Measurements from ENCODE around the gene TOR4A.

The TOR4A gene

GRCh38 chr9:137293094-137293481 is 15.6 kb downstream of the TOR4A start:
- DNase-seq = no peak
- Histone ChIP-seq H3K4me3 (ENCODE audit: low read depth, low read length) (no peak overlapping the region), H3K36me3 (no peaks in the 10 kb centered on the region), H3K9me3 (ENCODE audit: severe bottlenecking) (no peaks in the 10 kb centered on the region), H3K27me3 (ENCODE audit: insufficient read depth, low read depth, severe bottlenecking) (peaks cover 2% of the 10 kb centered on the region), H3K27ac (no peak overlapping the region)
- TF ChIP-seq CTCF (IDR thresholded peaks at IDR 0.05; ENCODE audit: low read depth, low read length) = no peak

GRCh38 chr9:137293482-137294090 is 16.1 kb downstream of the TOR4A start:
- no peak for TF ChIP-seq CTCF (IDR thresholded peaks at IDR 0.05; ENCODE audit: low read depth, low read length)
- DNase-seq = no peak
- Histone ChIP-seq H3K4me3 (ENCODE audit: low read depth, low read length) (no peak overlapping the region), H3K36me3 (no peaks in the 10 kb centered on the region), H3K27ac (no peak overlapping the region), H3K27me3 (ENCODE audit: insufficient read depth, low read depth, severe bottlenecking) (peaks cover 2% of the 10 kb centered on the region), H3K9me3 (ENCODE audit: severe bottlenecking) (no peaks in the 10 kb centered on the region)

- H3K9me3 ChIP-seq (ENCODE audit: severe bottlenecking) = no peaks in the 10 kb centered on the region
- H3K4me3 ChIP-seq (ENCODE audit: low read depth, low read length) = no peak overlapping the region
- no peak overlapping the region for H3K27ac ChIP-seq
- H3K36me3 ChIP-seq = peaks cover 4% of the 10 kb centered on the region
- TF ChIP-seq CTCF (IDR thresholded peaks at IDR 0.05; ENCODE audit: low read depth, low read length) = no peak
- DNase-seq = no peak
- peaks cover 2% of the 10 kb centered on the region for H3K27me3 ChIP-seq (ENCODE audit: insufficient read depth, low read depth, severe bottlenecking)
Observed at GRCh38 chr9:137294091-137294680, 16.7 kb downstream of the TOR4A start.

- Histone ChIP-seq H3K36me3 (peaks cover 9% of the 10 kb centered on the region), H3K4me3 (ENCODE audit: low read depth, low read length) (peak overlapping the region; percentile 54), H3K27me3 (ENCODE audit: insufficient read depth, low read depth, severe bottlenecking) (peaks cover 2% of the 10 kb centered on the region), H3K9me3 (ENCODE audit: severe bottlenecking) (no peaks in the 10 kb centered on the region), H3K27ac (no peak overlapping the region)
- DNase-seq = peak; percentile 64
- peak; percentile 33 for TF ChIP-seq CTCF (IDR thresholded peaks at IDR 0.05; ENCODE audit: low read depth, low read length)
Observed at GRCh38 chr9:137294681-137295237, 17.2 kb downstream of the TOR4A start.

- H3K27ac ChIP-seq = no peak overlapping the region
- H3K36me3 ChIP-seq = peaks cover 10% of the 10 kb centered on the region
- TF ChIP-seq CTCF (IDR thresholded peaks at IDR 0.05; ENCODE audit: low read depth, low read length) = peak; percentile 66
- no peak for DNase-seq
- no peaks in the 10 kb centered on the region for H3K9me3 ChIP-seq (ENCODE audit: severe bottlenecking)
- peaks cover 2% of the 10 kb centered on the region for H3K27me3 ChIP-seq (ENCODE audit: insufficient read depth, low read depth, severe bottlenecking)
- peak overlapping the region; percentile 54 for H3K4me3 ChIP-seq (ENCODE audit: low read depth, low read length)
Observed at GRCh38 chr9:137295238-137295811, 17.8 kb downstream of the TOR4A start.

All from WERI-Rb-1 (cell line).